Retinal pigment epithelial cell (primary cell): ENCODE data around the gene HCRT.

Experiments used
- DNase-seq: peaks from one replicate; pipeline ENCODE4 v3.0.0-alpha.2; 2010; ENCODE audit warnings: low read depth
- H3K4me3 ChIP-seq: 2 replicates; pipeline ENCODE4 v1.5.1; 2011; ENCODE audit warnings: mild to moderate bottlenecking, low read length, control low read depth, moderate library complexity
- TF ChIP-seq, protein P1 (sequence below): conservative IDR thresholded peaks from 2 replicates; pipeline ENCODE4 v1.5.1; 2011; ENCODE audit warnings: low read depth, low read length, control low read depth, inconsistent platforms

HCRT gene

DNA sequence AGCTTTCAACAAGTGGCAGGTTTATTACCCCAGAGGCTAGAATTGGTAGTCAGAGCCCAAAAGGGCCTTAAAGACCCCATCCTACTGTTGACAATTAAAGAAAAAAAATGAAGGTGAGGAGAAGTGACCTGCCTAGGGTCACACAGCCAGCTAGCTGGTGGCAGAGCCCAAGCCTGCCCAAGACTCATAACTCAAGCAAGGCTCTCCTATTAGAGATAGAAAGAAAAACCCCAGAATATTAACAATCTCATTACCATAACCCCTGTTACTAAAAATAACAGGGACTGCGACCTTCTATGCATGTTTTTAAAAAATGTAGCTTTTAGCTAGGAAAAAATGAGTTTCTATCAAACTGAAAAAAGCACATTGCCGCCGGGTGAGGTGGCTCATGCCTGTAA is 48.6 kb downstream of the HCRT start:
- TF ChIP-seq, protein P1, sequence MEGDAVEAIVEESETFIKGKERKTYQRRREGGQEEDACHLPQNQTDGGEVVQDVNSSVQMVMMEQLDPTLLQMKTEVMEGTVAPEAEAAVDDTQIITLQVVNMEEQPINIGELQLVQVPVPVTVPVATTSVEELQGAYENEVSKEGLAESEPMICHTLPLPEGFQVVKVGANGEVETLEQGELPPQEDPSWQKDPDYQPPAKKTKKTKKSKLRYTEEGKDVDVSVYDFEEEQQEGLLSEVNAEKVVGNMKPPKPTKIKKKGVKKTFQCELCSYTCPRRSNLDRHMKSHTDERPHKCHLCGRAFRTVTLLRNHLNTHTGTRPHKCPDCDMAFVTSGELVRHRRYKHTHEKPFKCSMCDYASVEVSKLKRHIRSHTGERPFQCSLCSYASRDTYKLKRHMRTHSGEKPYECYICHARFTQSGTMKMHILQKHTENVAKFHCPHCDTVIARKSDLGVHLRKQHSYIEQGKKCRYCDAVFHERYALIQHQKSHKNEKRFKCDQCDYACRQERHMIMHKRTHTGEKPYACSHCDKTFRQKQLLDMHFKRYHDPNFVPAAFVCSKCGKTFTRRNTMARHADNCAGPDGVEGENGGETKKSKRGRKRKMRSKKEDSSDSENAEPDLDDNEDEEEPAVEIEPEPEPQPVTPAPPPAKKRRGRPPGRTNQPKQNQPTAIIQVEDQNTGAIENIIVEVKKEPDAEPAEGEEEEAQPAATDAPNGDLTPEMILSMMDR = no peak
- no peak overlapping the region for H3K4me3 ChIP-seq
- no peak for DNase-seq

DNA sequence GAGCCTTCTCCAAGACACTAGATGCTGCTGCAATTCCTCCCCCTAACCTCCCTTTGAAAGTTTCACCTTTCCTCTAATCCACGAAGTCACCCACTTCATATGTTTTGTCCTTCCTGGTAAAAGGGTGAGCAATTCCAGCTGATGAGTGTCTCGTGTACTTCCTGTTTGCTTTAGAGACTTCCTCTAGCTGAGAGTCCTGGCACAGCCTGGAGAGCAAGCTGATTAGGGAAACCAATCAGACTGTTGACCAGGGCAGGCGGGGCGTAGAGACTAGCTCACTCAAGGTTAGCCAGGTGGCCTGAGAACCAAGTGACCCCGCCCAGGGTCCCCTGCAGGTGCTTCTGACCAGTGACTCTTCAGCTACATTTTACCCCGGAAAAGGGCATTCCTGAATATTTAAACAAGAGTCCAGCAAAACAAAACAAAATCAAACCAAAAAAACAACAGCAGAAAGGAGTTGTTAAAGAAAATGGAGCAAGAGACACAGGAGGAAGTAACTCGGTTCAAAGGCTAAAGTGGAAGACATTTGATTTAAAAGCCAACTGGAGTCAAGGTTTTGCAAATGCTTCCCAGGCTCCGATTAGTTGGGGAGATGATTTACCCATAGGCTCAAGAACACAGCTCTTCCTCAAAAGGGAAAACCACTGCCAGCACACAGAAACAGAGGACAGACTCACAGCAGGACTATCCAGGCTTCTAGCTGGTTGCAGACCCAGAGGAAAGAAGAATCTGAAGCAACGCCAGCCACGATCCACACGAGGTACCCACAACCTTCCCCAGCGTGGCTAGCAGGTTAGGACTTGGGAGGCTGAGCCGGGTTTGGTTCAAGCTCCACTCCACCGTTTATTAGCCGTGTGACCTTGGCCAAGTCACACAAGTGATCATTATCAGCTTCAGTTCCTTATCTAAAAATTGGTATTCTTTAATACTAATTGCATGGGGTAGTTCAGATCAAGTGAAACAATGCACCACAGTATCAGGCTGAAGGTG is 49.3 kb downstream of the HCRT start:
- peak; percentile 73 for DNase-seq
- TF ChIP-seq, protein P1 = no peak
- H3K4me3 ChIP-seq = no peak overlapping the region

GRCh38 chr17:42135151-42135550 is 50.1 kb downstream of the HCRT start:
- no peak for DNase-seq
- no peak overlapping the region for H3K4me3 ChIP-seq
- TF ChIP-seq, protein P1 = no peak
